Adipose tissue (tissue), 3 donors: Measurements from ENCODE around the gene B3GAT3. TPM values are rescaled to one million over a fixed set of nuclear protein-coding genes. Genes with fewer than 3 reads are reported as not detected.

Experiments
- H3K27ac ChIP-seq: one replicate; pipeline ENCODE4 v1.5.1; 2013; ENCODE audit warnings: low read depth, low read length
- WGBS, 3 donors: extraction: QIAGEN DNeasy Blood & Tissue Kit; methylation state at CpG; one replicate each; pipeline ENCODE4 v1.1.7; 2013; 5-methylcytosine and 5-hydroxymethylcytosine counted together
- polyA plus RNA-seq, 3 donors: library from polyadenylated mRNA; stranded (reverse); fragments of 200-250 nt; gene quantifications; one replicate each; pipeline ENCODE4 v1.2.3, GENCODE V29; 2013
- donor health status: healthy with polysubstance abuse.
- donor health status: Bipolar disorder and iron deficiency.
- donor health status: healthy.

Gene B3GAT3
- polyA plus RNA-seq, 3 donors: 25.0 to 42.7 (median 39.8) TPM

GRCh38 chr11:62608776-62609175, 13.0 kb downstream of the B3GAT3 start:
- WGBS, 3 donors: 91 to 95% (median 93%) methylated on average over 12 of the region's 12 CpGs
- no peak overlapping the region for H3K27ac ChIP-seq

- H3K27ac ChIP-seq: no peak overlapping the region
- WGBS, 3 donors: 43 to 88% (median 68%) methylated on average over 4 of the region's 4 CpGs
These were observed 14.1 kb downstream of the B3GAT3 start for GRCh38 chr11:62607714-62608113.

- 95 to 97% (median 96%) methylated on average over 15 of the region's 15 CpGs for WGBS, 3 donors
These were observed 15.9 kb downstream of the B3GAT3 start for GRCh38 chr11:62605902-62606301.

GRCh38 chr11:62605467-62605866, 16.3 kb downstream of the B3GAT3 start:
- WGBS, 3 donors: 79 to 92% (median 87%) methylated on average over 3 to 6 of the region's 6 CpGs
- H3K27ac ChIP-seq: no peak overlapping the region

More at GRCh38 chr11:62605902-62606301, 15.9 kb downstream of the B3GAT3 start:
- H3K27ac ChIP-seq: no peak overlapping the region

GRCh38 chr11:62604460-62605120, 17.2 kb downstream of the B3GAT3 start:
- 81 to 86% (median 86%) methylated on average over 13 of the region's 13 CpGs for WGBS, 3 donors

GRCh38 chr11:62603776-62604299, 17.9 kb downstream of the B3GAT3 start:
- WGBS, 3 donors: 90 to 94% (median 93%) methylated on average over 8 of the region's 8 CpGs
- H3K27ac ChIP-seq: no peak overlapping the region

More at GRCh38 chr11:62604460-62605120, 17.2 kb downstream of the B3GAT3 start:
- H3K27ac ChIP-seq: no peak overlapping the region

GRCh38 chr11:62603072-62603408, 18.7 kb downstream of the B3GAT3 start:
- H3K27ac ChIP-seq: no peak overlapping the region
- WGBS, 3 donors: 60 to 71% (median 63%) methylated on average over 13 of the region's 13 CpGs

GRCh38 chr11:62602141-62603071, 19.4 kb downstream of the B3GAT3 start:
- H3K27ac ChIP-seq: peak overlapping the region; percentile 17
- WGBS, 3 donors: 9 to 30% (median 25%) methylated on average over 74 to 95 of the region's 96 CpGs

GRCh38 chr11:62601372-62602140, 20.2 kb downstream of the B3GAT3 start, which contains the start of gene MTA2:
Gene MTA2 (minus strand): TSS chr11:62601865. CDS start chr11:62601450, 415 bp downstream.
- peak within 1 kb of the TSS; percentile 17 for H3K27ac ChIP-seq
- WGBS, 3 donors: 0 to 1% (median 1%) methylated on average over 77 to 83 of the region's 83 CpGs

- H3K27ac ChIP-seq: no peak overlapping the region
- WGBS, 3 donors: 0% methylated on average over 21 to 30 of the region's 30 CpGs
These were observed 20.7 kb downstream of the B3GAT3 start for GRCh38 chr11:62601122-62601371.

GRCh38 chr11:62600367-62601121, 21.2 kb downstream of the B3GAT3 start:
- no peak overlapping the region for H3K27ac ChIP-seq
- 0 to 2% (median 1%) methylated on average over 25 to 26 of the region's 26 CpGs for WGBS, 3 donors

GRCh38 chr11:62599901-62600300, 21.9 kb downstream of the B3GAT3 start:
- H3K27ac ChIP-seq: no peak overlapping the region
- WGBS, 3 donors: 40 to 52% (median 40%) methylated on average over 5 of the region's 5 CpGs

- WGBS, 3 donors: 29 to 43% (median 35%) methylated on average over 7 of the region's 7 CpGs
- no peak overlapping the region for H3K27ac ChIP-seq
These were observed 22.6 kb downstream of the B3GAT3 start for GRCh38 chr11:62599069-62599696.

- WGBS, 3 donors: 84 to 90% (median 89%) methylated on average over 8 of the region's 8 CpGs
- H3K27ac ChIP-seq: no peak overlapping the region
These were observed 26.7 kb downstream of the B3GAT3 start for GRCh38 chr11:62595124-62595523.

- 52 to 57% (median 56%) methylated on average over 13 of the region's 13 CpGs for WGBS, 3 donors
- no peak overlapping the region for H3K27ac ChIP-seq
These were observed 28.2 kb downstream of the B3GAT3 start for GRCh38 chr11:62593434-62594044.

- 70 to 84% (median 76%) methylated on average over 8 of the region's 8 CpGs for WGBS, 3 donors
- peak overlapping the region; percentile 2 for H3K27ac ChIP-seq
These were observed 28.8 kb downstream of the B3GAT3 start for GRCh38 chr11:62592989-62593421.

- peak overlapping the region; percentile 91 for H3K27ac ChIP-seq
- 7 to 13% (median 11%) methylated on average over 17 of the region's 17 CpGs for whole genome bisulfite sequencing, 3 donors
These were observed 29.5 kb downstream of the B3GAT3 start for GRCh38 chr11:62592146-62592815.
